ENCODE measurements around the gene ZNF521.

ZNF521 gene

GRCh38 chr18:25141886-25142285 is 210.1 kb downstream of the ZNF521 start:
- no peak for DNase-seq (ENCODE audit: low read depth in 2 of 2)
- no peak overlapping the region for H3K4me3 ChIP-seq (replicated peaks in 1 of 2; ENCODE audit: low read depth in 2 of 2, low read length in 2 of 2)
- TF ChIP-seq CTCF (IDR thresholded peaks at IDR 0.05; ENCODE audit: low read depth, low read length): no peak

- no peak for TF ChIP-seq CTCF (IDR thresholded peaks at IDR 0.05; ENCODE audit: low read depth, low read length)
- no peak overlapping the region for H3K4me3 ChIP-seq (replicated peaks in 1 of 2; ENCODE audit: low read depth in 2 of 2, low read length in 2 of 2)
- no peak for DNase-seq (ENCODE audit: low read depth in 2 of 2)
Measured at GRCh38 chr18:25141399-25141798, 210.6 kb downstream of the ZNF521 start.

- no peak for TF ChIP-seq CTCF (IDR thresholded peaks at IDR 0.05; ENCODE audit: low read depth, low read length)
- no peak overlapping the region for H3K4me3 ChIP-seq (replicated peaks in 1 of 2; ENCODE audit: low read depth in 2 of 2, low read length in 2 of 2)
Measured at GRCh38 chr18:25140962-25141308, 211.0 kb downstream of the ZNF521 start.

GRCh38 chr18:25140124-25140961 is 211.6 kb downstream of the ZNF521 start:
- no peak for TF ChIP-seq CTCF (IDR thresholded peaks at IDR 0.05; ENCODE audit: low read depth, low read length)
- no peak overlapping the region for H3K4me3 ChIP-seq (replicated peaks in 1 of 2; ENCODE audit: low read depth in 2 of 2, low read length in 2 of 2)
- no peak for DNase-seq (ENCODE audit: low read depth in 2 of 2)

More at GRCh38 chr18:25140962-25141308, 211.0 kb downstream of the ZNF521 start:
- no peak for DNase-seq (ENCODE audit: low read depth in 2 of 2)

- no peak for DNase-seq (ENCODE audit: low read depth in 2 of 2)
- no peak for TF ChIP-seq CTCF (IDR thresholded peaks at IDR 0.05; ENCODE audit: low read depth, low read length)
Measured at GRCh38 chr18:25137197-25137472, 214.8 kb downstream of the ZNF521 start.

GRCh38 chr18:25136416-25137196 is 215.4 kb downstream of the ZNF521 start:
- peak in 1 of 2 donors; percentile 6 for DNase-seq (ENCODE audit: low read depth in 2 of 2)
- H3K4me3 ChIP-seq (replicated peaks in 1 of 2; ENCODE audit: low read depth in 2 of 2, low read length in 2 of 2): no peak overlapping the region
- no peak for TF ChIP-seq CTCF (IDR thresholded peaks at IDR 0.05; ENCODE audit: low read depth, low read length)

More at GRCh38 chr18:25137197-25137472, 214.8 kb downstream of the ZNF521 start:
- H3K4me3 ChIP-seq (replicated peaks in 1 of 2; ENCODE audit: low read depth in 2 of 2, low read length in 2 of 2): no peak overlapping the region
